SU-DHL-6 (cell line): ENCODE data around the gene ST3GAL5.

Source experiments
- H2AFZ ChIP-seq: fragments of 200-600 bp; sonication (generic); 2 replicates; pipeline ENCODE4 v1.6.1; 2014; ENCODE audit warnings: low read depth, mild to moderate bottlenecking, moderate library complexity, mixed read lengths, antibody characterized with exemption, low read length; ENCODE audit not compliant: severe bottlenecking
- H3F3A ChIP-seq: fragments of 200-600 bp; shearing (Covaris generic); 2 replicates; pipeline ENCODE4 v1.6.0; 2016; ENCODE audit warnings: antibody characterized with exemption, mild to moderate bottlenecking; ENCODE audit not compliant: insufficient read depth
- H3K27ac ChIP-seq: fragments of 200-600 bp; sonication (generic); 2 replicates; pipeline ENCODE4 v1.5.1; 2016; ENCODE audit warnings: low read depth, mild to moderate bottlenecking, low read length, moderate library complexity, mixed read lengths
- H3K27me3 ChIP-seq: fragments of 200-600 bp; sonication (generic), shearing (Covaris generic); 2 replicates; pipeline ENCODE4 v1.6.0; 2014; ENCODE audit warnings: mild to moderate bottlenecking, low read length
- H3K36me3 ChIP-seq: fragments of 200-600 bp; sonication (generic); 2 replicates; pipeline ENCODE4 v1.6.1; 2014; ENCODE audit warnings: mild to moderate bottlenecking, low read length, mixed read lengths
- H3K4me2 ChIP-seq: fragments of 300-600, 200-600 bp; shearing (Covaris generic), sonication (generic); 2 replicates; pipeline ENCODE4 v1.6.0; 2014; ENCODE audit warnings: low read length, low read depth, mild to moderate bottlenecking; ENCODE audit not compliant: poor library complexity, severe bottlenecking
- H3K4me3 ChIP-seq: fragments of 200-600 bp; sonication (generic); 2 replicates; pipeline ENCODE4 v1.5.1; 2014; ENCODE audit warnings: antibody characterized with exemption, low read length, mild to moderate bottlenecking, mixed read lengths; ENCODE audit not compliant: insufficient read depth, poor library complexity, severe bottlenecking
- H3K79me2 ChIP-seq: fragments of 200-600 bp; sonication (generic); 2 replicates; pipeline ENCODE4 v1.6.1; 2014; ENCODE audit warnings: mild to moderate bottlenecking, low read length, moderate library complexity; ENCODE audit not compliant: insufficient read depth
- H3K9ac ChIP-seq: fragments of 200-600 bp; sonication (generic); 2 replicates; pipeline ENCODE4 v1.7.0; 2014; ENCODE audit warnings: mild to moderate bottlenecking, low read length
- H3K9me2 ChIP-seq: fragments of 200-600 bp; sonication (generic); replicated peaks from 2 replicates; pipeline ENCODE4 v1.6.1; 2014; ENCODE audit warnings: low read length; ENCODE audit not compliant: insufficient read depth
- H3K9me3 ChIP-seq: fragments of 200-600 bp; sonication (generic); 2 replicates; pipeline ENCODE4 v1.6.1; 2014; ENCODE audit warnings: low read length, mixed read lengths; ENCODE audit not compliant: insufficient read depth
- H4K20me1 ChIP-seq: fragments of 200-600 bp; sonication (generic); 2 replicates; pipeline ENCODE4 v1.6.1; 2014; ENCODE audit warnings: low read depth, mild to moderate bottlenecking, antibody characterized with exemption, low read length, moderate library complexity, mixed read lengths
- EZH2phosphoT487 ChIP-seq: fragments of 200-600 bp; sonication (generic), shearing (Covaris generic); conservative IDR thresholded peaks from 2 replicates; pipeline ENCODE4 v1.6.1; 2018; ENCODE audit warnings: mild to moderate bottlenecking, antibody characterized with exemption, low read length, moderate library complexity, mixed read lengths
- TF ChIP-seq, protein P1 (sequence below): fragments of 200-600 bp; sonication (generic); IDR thresholded peaks from one replicate; pipeline ENCODE4 v1.5.1; 2017; ENCODE audit warnings: antibody characterized with exemption, mild to moderate bottlenecking, low read length, moderate library complexity; ENCODE audit not compliant: insufficient read depth, poor library complexity, severe bottlenecking

ST3GAL5 gene

DNA sequence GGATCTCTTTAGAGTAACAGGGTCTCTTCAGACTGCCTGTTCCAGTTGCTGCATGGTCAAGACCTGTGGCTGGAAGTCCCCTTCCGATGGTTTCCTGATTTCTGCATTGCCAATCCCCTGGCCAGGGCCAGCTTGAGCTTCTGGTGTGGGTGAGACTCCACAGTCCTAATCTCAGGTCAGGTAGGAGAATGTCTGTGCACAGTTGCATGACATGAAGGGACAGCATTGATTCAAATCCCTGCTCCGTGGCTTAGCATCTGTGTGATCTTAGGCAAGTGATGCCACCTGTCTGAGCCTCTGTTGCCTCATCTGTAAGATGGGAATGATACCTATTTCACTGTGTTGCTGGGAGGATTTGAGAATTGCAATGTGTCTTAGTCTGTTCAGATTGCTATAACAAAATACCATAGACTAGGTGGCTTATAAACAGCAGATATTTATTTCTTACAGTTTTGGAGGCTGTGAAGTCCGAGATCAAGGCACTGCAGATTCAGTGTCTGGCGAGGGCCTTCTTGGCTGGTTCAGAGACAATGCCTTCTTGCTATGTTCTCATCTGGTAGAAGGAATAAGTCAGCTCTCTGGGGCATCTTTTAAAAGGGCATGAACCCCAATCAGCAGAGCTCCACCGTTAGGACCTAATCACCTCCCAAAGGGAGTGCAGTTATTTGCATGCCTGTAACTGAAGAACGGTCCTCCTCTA is 68.8 kb downstream of the ST3GAL5 start:
- no peak for TF ChIP-seq EZH2phosphoT487
- TF ChIP-seq, protein P1, sequence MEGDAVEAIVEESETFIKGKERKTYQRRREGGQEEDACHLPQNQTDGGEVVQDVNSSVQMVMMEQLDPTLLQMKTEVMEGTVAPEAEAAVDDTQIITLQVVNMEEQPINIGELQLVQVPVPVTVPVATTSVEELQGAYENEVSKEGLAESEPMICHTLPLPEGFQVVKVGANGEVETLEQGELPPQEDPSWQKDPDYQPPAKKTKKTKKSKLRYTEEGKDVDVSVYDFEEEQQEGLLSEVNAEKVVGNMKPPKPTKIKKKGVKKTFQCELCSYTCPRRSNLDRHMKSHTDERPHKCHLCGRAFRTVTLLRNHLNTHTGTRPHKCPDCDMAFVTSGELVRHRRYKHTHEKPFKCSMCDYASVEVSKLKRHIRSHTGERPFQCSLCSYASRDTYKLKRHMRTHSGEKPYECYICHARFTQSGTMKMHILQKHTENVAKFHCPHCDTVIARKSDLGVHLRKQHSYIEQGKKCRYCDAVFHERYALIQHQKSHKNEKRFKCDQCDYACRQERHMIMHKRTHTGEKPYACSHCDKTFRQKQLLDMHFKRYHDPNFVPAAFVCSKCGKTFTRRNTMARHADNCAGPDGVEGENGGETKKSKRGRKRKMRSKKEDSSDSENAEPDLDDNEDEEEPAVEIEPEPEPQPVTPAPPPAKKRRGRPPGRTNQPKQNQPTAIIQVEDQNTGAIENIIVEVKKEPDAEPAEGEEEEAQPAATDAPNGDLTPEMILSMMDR: no peak
- no peak overlapping the region for H2AFZ ChIP-seq

DNA sequence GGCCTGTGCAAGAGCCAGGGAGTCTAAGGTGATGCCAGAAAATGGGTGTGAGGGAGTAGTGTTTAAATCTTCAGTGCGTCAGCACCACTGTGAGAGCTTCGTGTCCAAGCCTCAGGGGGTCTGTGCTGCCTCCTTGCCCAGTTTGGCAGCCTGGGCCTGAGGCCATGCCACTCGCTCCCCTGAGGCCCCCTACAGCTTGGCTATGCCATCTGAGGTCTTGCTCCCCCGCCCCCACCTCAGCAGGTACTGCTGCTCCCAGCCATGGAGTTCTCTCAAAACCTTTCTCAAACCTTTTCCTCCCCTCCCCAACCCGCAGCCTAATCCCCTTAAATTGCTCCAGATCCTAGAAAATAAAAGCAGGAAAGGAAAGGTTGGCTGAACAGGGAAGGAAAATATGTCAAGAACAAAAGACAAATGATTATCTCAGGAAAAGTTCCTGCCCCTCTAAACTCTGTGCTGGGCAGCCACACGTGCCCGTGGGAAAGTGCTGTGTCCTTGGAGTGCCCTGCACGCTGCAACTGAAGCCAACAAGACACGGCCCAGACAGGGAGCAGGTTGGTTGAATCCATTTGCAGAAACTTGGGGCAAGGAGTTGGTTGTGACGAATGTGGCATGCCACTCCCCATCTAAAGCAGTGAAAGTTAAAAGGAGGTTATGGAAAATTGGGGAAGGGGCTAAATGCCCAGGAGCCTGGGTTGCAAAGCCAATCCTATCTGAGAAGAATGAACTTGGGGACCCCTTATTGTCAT is 73.8 kb downstream of the ST3GAL5 start:
- TF ChIP-seq EZH2phosphoT487: no peak
- TF ChIP-seq, protein P1: no peak
- H2AFZ ChIP-seq: no peak overlapping the region
- H3K9me2 ChIP-seq: no peaks in the 10 kb centered on the region
- no peak overlapping the region for H3K4me3 ChIP-seq
- H3K4me2 ChIP-seq: no peak overlapping the region
- no peaks in the 10 kb centered on the region for H4K20me1 ChIP-seq
- no peak overlapping the region for H3K9ac ChIP-seq
- H3K27ac ChIP-seq: no peak overlapping the region
- no peaks in the 10 kb centered on the region for H3K9me3 ChIP-seq
- H3K36me3 ChIP-seq: no peaks in the 10 kb centered on the region
- no peaks in the 10 kb centered on the region for H3K79me2 ChIP-seq
- no peaks in the 10 kb centered on the region for H3F3A ChIP-seq
- no peaks in the 10 kb centered on the region for H3K27me3 ChIP-seq

More for the DNA sequence above, 68.8 kb downstream of the ST3GAL5 start:
- H3K9me3 ChIP-seq: no peaks in the 10 kb centered on the region
- H3K4me2 ChIP-seq: no peak overlapping the region
- no peaks in the 10 kb centered on the region for H3F3A ChIP-seq
- no peaks in the 10 kb centered on the region for H3K27me3 ChIP-seq
- no peak overlapping the region for H3K4me3 ChIP-seq
- H4K20me1 ChIP-seq: no peaks in the 10 kb centered on the region
- no peaks in the 10 kb centered on the region for H3K79me2 ChIP-seq
- no peaks in the 10 kb centered on the region for H3K9me2 ChIP-seq
- H3K27ac ChIP-seq: no peak overlapping the region
- no peak overlapping the region for H3K9ac ChIP-seq
- no peaks in the 10 kb centered on the region for H3K36me3 ChIP-seq

DNA sequence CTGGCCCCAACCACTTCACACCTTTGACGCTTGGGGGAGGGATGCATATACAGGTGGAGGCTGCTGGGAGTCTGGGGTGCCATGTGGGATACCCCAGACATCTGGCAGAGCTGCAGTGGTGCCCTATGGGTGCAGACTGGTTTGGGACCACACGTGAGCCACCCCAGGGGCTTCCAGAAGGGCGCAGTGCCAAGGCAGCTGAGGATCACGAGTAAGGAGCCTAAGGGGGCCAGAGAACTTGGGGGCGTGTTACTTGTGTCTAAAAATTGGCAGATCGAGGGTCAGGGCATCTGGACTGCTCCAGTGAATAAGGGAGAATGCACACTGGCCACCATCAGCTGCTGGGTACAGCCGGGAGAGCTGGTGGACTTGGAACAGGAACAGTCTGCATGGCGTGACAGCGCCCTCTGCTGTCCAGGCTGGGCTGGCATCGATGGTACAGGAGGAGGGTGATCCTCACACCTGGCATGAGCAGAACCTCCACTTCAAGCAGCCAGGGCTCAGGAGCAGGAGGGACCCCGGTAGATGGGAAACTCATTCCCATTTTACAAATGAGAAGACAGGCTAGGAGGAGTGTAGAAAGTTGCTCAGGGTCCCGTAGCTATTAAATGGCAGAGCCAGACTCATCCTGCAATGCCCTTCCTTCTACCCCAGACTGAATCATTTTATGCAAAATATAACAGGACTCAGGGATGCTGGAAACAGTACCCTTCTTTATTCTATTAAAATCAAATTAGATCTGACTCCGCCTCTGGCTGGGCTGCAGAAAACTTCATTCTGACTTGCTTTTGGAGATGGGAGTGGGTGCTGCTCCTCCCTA is 74.6 kb downstream of the ST3GAL5 start:
- no peaks in the 10 kb centered on the region for H3K36me3 ChIP-seq
- no peak for TF ChIP-seq EZH2phosphoT487
- TF ChIP-seq, protein P1: peak; percentile 86
- no peak overlapping the region for H3K9ac ChIP-seq
- H3K4me3 ChIP-seq: no peak overlapping the region
- H3K4me2 ChIP-seq: no peak overlapping the region
- H2AFZ ChIP-seq: no peak overlapping the region
- no peaks in the 10 kb centered on the region for H3K79me2 ChIP-seq
- H3F3A ChIP-seq: no peaks in the 10 kb centered on the region
- H3K9me3 ChIP-seq: no peaks in the 10 kb centered on the region
- no peaks in the 10 kb centered on the region for H4K20me1 ChIP-seq
- H3K27me3 ChIP-seq: no peaks in the 10 kb centered on the region
- H3K9me2 ChIP-seq: no peaks in the 10 kb centered on the region
- no peak overlapping the region for H3K27ac ChIP-seq
